HAP-1 (cell line): ENCODE data around the gene ABHD10.

ENCODE experiments used
- DNase-seq, 2 experiments: peaks; one replicate each; pipeline ENCODE4 v3.0.0-alpha.2; 2016 to 2020; ENCODE audit warnings: low spot score in 2 of 2
- H3K27me3 ChIP-seq: fragments of 250-450 bp; sonication (Bioruptor Pico); 2 replicates; pipeline ENCODE4 v1.5.1; 2020; ENCODE audit warnings: low read depth, mild to moderate bottlenecking, moderate library complexity
- H3K36me3 ChIP-seq: fragments of 250-450 bp; sonication (Bioruptor Pico); replicated peaks from 2 replicates; pipeline ENCODE4 v1.5.1; 2020; ENCODE audit warnings: mild to moderate bottlenecking
- H3K4me1 ChIP-seq: fragments of 250-450 bp; sonication (Bioruptor Pico); 2 replicates; pipeline ENCODE4 v1.5.1; 2020; ENCODE audit warnings: mild to moderate bottlenecking
- H3K4me3 ChIP-seq: fragments of 250-450 bp; sonication (Bioruptor Pico); 2 replicates; pipeline ENCODE4 v1.5.1; 2020; ENCODE audit warnings: mild to moderate bottlenecking, moderate library complexity
- H3K9me3 ChIP-seq: fragments of 250-450 bp; sonication (Bioruptor Pico); 2 replicates; pipeline ENCODE4 v1.5.1; 2020; ENCODE audit warnings: mild to moderate bottlenecking, moderate library complexity
- in situ Hi-C: fragments of 300-500 bp; cut with MboI; formaldehyde crosslinking; loops from 3 replicates; pipeline ENCODE4 v1.14.3; 2020; ENCODE audit warnings: low sequenced_read_pairs, inconsistent platforms, mixed read lengths

Gene ABHD10

DNA sequence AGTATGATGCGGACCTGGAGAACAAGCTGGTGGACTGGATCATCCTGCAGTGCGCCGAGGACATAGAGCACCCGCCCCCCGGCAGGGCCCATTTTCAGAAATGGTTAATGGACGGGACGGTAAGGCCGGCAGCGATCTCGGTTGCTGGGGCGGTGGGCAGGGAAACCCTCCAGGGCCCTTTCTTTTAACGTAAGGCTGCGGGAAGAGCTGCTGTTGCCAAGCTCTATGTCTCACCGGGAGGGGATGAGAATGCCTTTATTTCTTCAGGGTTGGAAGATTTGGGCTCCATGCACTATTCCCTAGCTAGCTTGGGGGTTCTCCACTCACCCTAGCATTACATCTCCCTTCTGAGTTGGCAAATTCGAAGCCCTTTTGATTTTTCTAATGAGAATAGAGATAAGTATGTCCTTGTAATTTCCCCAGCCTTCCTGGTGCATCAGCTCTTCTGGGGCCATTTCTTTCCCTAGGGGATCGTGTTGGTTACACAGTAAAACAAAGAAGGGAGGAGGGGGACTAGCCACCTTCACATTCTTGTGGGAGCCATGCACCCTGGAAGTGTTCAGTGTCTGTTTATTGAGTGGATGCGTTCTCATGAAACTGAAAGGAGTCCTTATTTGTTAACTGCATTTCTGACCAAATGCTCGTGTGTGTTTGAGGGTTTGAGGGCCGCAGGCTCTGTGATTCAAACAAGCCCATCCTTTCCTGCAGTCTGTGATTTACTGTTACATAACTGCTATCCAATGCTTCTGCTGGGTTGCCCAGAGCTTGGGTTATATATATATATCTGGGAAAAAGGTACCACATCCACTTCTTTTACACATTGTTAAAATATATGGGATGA, 20.9 kb downstream of the ABHD10 start:
- no peak for DNase-seq
- H3K36me3 ChIP-seq: no peaks in the 10 kb centered on the region
- no peaks in the 10 kb centered on the region for H3K9me3 ChIP-seq
- H3K27me3 ChIP-seq: no peaks in the 10 kb centered on the region
- peaks cover 6% of the 10 kb centered on the region for H3K4me1 ChIP-seq
- H3K4me3 ChIP-seq: no peak overlapping the region
- in situ Hi-C loops: no loop called here

DNA sequence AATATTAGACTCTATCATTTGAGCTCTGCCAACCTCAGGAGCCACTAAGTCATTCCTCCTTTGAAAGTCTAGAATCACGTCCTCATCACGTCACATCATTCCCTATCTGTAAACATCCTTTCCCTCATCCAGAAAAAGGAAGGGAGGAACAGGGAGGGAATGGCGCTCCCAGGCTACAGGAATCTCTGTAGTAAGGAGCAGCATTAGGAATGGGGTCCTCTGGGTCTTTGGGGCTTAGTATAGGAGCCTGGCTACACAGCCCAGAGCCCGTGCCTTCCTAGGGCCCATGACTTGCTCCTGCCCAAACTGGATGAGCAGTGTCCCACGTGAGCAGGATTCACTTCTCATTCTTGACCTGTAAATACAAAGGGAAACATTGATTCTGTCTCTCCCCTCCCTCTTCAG, 21.5 kb downstream of the ABHD10 start:
- H3K9me3 ChIP-seq: no peaks in the 10 kb centered on the region
- H3K36me3 ChIP-seq: no peaks in the 10 kb centered on the region
- H3K4me3 ChIP-seq: no peak overlapping the region
- H3K4me1 ChIP-seq: peaks cover 6% of the 10 kb centered on the region
- in situ Hi-C loops: no loop called here
- H3K27me3 ChIP-seq: no peaks in the 10 kb centered on the region
- DNase-seq: no peak

DNA sequence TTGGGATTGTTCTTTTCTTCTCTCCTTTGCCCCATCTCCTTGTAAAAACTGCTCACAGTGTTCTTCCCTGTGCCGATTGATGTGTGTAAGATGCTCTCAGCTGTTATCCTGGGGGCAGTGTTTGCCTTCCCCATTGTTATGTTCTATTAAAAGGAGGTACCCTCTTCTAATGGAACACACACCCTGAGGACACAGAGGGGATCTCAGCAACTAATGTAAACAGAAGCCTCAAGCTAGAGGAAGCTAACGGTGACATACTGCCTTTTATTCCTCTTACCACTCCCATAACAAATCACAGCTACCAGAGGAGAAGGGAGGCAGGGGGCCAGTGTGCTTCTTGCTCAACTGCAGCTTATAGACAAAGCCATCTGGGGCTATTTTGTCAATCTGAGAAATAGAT, 22.1 kb downstream of the ABHD10 start:
- no peaks in the 10 kb centered on the region for H3K9me3 ChIP-seq
- no peak overlapping the region for H3K4me3 ChIP-seq
- H3K4me1 ChIP-seq: peaks cover 6% of the 10 kb centered on the region
- H3K27me3 ChIP-seq: no peaks in the 10 kb centered on the region
- H3K36me3 ChIP-seq: no peaks in the 10 kb centered on the region
- in situ Hi-C loops: no loop called here
- no peak for DNase-seq

DNA sequence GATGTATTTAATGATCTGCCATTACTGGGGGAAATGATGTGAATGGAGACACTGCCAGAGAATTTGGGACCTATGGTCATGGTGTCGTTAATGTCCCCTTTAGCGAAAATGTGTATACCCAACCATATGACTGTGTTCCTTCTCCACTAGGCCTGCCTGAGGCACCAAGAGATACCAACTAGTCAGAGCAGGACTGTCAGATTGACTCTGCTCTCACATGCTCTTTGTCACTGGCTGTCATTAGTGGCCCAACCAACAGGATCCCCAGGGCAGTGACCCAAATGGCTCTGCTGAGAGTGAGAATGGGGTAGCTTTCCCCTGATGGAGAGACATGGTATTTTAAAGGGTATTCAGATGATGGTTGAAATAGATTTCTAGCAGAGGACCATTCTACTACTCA, 22.7 kb downstream of the ABHD10 start:
- H3K4me1 ChIP-seq: peaks cover 6% of the 10 kb centered on the region
- H3K27me3 ChIP-seq: no peaks in the 10 kb centered on the region
- DNase-seq: no peak
- in situ Hi-C loops: no loop called here
- no peaks in the 10 kb centered on the region for H3K9me3 ChIP-seq
- no peaks in the 10 kb centered on the region for H3K36me3 ChIP-seq
- no peak overlapping the region for H3K4me3 ChIP-seq

DNA sequence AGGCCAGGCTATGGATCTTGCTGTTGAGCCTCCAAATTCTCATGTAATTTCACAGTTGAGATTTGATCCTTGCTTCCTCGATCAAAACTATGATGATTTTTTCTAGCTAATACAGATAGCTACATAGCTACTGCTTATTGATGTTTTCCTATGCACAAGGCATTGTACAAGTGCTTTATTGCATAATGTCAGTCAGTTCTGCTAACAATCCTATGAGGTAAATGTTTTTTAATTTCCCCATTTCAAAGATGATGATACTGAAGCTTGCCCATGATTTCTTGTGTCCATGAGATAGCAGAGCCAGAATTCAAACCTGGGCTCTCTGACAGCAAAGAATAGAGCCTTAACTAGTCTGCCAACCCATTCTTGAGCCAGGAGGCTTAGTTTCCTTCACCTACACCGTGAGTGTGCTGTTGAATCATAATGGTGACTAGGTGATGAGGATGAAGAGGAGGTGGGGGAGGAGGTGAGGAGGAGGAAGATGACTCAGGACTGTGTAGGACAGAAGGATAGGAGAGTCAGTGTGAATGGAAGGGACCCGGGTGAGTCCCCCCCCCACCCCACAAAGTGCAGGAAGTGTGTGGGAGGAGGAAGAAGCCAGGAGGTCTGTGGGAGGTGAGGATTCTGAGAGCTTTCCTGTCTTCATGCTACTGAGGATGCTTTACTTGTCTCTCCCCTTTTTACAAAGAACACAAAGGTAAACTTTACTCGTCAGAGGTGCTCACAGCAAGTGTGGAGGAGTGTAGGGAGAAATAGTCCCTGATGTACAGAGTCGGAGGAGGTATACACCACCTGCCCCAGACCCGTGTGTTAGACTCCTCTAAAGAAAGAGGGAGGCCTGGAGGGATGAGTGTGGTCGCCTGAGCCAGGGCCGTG, 23.5 kb downstream of the ABHD10 start:
- Histone ChIP-seq H3K27me3 (no peaks in the 10 kb centered on the region), H3K9me3 (no peaks in the 10 kb centered on the region)
- no peak for DNase-seq

DNA sequence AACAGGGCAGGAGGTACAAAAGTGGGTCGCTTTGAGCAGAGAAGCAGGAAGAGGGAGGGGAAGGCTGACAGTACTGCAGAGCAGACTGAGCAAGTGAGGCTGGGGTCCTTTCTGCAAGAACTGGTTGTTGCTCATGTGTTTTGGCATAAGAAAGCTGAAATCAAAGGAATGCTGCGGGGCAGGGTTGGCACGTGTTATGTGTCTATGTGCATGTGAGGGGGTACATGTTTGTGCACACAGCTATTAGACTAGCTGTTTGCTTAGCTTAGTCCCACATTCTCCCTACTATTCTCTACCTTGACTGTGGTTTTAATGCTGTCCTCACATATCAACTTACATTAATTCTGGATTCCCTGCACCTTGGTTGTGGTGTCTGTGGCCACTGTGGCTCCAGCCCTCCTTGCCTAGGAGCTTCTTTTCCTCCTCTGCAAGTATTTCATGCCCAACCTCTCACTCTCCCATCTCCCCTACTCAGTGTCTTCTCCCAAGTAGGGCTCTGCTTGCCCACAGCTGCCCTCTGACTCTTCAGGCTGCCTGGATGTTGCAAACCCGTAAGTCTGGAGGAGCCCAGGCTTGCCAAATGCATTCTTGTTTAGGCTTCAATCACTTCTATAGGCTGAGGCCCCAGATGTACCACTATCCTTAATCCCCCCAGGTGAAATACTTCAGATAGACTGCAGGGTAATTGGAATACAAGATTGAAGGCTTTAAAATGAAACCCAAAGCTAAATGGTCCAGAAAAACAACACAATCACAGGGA, 24.7 kb downstream of the ABHD10 start:
- Histone ChIP-seq H3K9me3 (no peaks in the 10 kb centered on the region), H3K36me3 (no peaks in the 10 kb centered on the region), H3K4me3 (no peak overlapping the region), H3K27me3 (no peaks in the 10 kb centered on the region), H3K4me1 (peaks cover 6% of the 10 kb centered on the region)
- in situ Hi-C loops: no loop called here
- DNase-seq: no peak

More for the DNA sequence above, 23.5 kb downstream of the ABHD10 start:
- no peaks in the 10 kb centered on the region for H3K36me3 ChIP-seq
- H3K4me1 ChIP-seq: peaks cover 6% of the 10 kb centered on the region
- H3K4me3 ChIP-seq: no peak overlapping the region
- in situ Hi-C loops: no loop called here

DNA sequence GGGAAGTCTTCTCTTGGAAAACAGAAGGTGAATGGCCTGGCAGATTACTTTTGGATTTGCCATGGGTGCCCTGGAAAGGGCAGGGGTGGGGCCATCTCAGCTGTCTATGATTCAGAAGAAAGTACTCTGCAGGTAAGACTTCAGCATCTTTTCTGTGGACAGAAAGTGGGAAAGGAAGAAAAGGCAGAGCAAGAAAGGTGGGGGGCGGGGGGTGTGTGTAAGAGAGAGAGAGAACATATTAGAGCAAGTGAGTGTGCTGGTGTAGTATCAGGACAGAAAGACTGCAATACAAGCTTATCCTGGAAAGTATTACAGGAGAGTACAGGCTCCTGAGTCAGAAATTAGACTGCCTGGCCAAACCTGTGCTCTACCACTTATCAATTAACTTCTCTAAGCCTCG, 25.4 kb downstream of the ABHD10 start:
- Histone ChIP-seq H3K4me3 (no peak overlapping the region), H3K4me1 (no peaks in the 10 kb centered on the region), H3K27me3 (no peaks in the 10 kb centered on the region), H3K9me3 (no peaks in the 10 kb centered on the region), H3K36me3 (no peaks in the 10 kb centered on the region)
- no peak for DNase-seq
- in situ Hi-C loops: no loop called here

DNA sequence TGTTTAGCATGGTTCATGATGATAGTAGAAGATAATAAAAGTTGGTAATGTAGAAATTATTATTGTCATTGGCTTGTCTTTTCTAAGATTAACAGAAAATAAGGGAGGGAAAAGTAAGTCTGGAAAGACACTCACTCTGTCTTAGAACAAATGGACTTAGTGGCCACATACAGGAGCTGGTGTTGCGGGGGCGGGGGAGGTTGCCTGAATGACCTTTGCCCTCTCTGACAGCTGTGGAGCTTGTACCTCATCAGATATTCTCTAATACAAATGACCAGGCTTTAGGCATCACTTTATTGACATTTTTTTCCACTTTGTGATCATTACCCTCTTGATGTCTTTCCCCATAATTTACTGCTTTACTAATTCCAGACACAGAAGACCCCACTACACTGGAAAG, 25.8 kb downstream of the ABHD10 start:
- Histone ChIP-seq H3K4me1 (no peaks in the 10 kb centered on the region), H3K4me3 (no peak overlapping the region), H3K36me3 (no peaks in the 10 kb centered on the region), H3K27me3 (no peaks in the 10 kb centered on the region), H3K9me3 (no peaks in the 10 kb centered on the region)
- in situ Hi-C loops: no loop called here
- no peak for DNase-seq

DNA sequence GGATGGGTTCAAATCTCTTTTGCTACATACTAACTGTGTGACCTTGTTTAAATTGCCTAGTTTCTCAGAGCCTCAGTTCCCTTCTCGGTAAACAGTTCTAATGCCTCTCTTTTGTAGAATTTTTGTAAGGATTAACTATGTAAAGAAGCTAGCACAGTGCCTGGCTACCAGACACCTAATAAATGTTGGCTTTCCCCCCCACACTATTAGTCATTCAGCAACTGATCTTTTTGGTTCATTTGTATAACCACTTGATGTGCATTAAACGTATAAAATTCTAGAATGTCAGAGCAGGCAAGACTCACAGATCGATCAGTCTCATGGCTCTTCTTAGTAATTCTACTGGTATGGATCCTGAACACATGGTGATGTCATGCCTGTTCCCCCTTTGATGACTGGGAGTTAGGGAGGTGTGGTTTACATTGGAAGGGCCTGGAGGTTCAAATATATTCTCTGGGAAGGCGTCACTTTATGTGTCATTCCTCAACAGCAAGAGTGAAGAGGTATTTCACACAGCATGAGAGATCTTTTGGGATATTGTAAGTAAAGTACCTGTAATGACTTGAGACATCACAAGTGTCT, 26.4 kb downstream of the ABHD10 start:
- in situ Hi-C loops: no loop called here
- DNase-seq: no peak

DNA sequence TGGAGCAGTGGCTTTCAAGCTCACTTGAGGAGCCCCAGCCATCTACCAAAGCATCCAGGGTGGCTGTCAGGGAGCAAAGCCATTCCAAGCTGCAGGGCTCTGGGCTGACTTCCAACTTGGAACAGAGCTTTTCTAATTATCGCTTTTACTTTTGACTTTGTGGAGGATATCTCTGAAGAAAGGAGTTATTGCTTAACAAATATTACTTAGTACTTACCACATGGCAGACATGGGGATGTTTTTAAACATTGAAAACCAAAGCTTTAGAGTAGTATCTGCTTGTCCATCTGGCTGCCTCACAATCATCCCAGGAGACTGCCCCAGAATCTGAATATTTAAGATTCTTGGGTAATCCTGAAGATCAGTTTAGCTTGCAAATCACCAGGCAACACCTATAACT, 28.8 kb downstream of the ABHD10 start:
- Histone ChIP-seq H3K27me3 (no peaks in the 10 kb centered on the region), H3K36me3 (no peaks in the 10 kb centered on the region), H3K4me3 (no peak overlapping the region), H3K9me3 (no peaks in the 10 kb centered on the region), H3K4me1 (no peaks in the 10 kb centered on the region)
- in situ Hi-C loops: no loop called here
- no peak for DNase-seq

More for the DNA sequence above, 26.4 kb downstream of the ABHD10 start:
- Histone ChIP-seq H3K36me3 (no peaks in the 10 kb centered on the region), H3K27me3 (no peaks in the 10 kb centered on the region), H3K4me3 (no peak overlapping the region), H3K4me1 (no peaks in the 10 kb centered on the region), H3K9me3 (no peaks in the 10 kb centered on the region)

DNA sequence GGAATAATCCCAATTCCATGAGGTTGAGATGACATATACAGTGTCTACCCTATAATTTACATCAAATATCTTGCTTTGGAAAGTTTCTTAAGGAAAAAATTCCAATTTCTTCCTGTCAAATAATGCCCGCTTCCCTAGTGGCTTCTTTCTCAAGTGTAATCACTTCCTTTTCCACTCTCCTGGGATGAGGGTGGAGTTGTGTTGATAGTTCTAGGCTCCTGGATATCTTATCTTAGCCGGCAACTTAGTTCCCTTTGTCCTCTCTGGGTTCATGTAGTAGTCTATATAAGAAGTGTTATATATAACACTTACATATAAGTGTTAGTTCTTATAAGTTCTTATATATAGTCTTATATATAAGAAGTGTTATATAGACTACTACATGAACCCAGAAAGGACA, 30.8 kb downstream of the ABHD10 start:
- in situ Hi-C loops: no loop called here
- Histone ChIP-seq H3K4me1 (no peaks in the 10 kb centered on the region), H3K4me3 (no peak overlapping the region), H3K27me3 (no peaks in the 10 kb centered on the region), H3K9me3 (no peaks in the 10 kb centered on the region), H3K36me3 (no peaks in the 10 kb centered on the region)
- DNase-seq: no peak

DNA sequence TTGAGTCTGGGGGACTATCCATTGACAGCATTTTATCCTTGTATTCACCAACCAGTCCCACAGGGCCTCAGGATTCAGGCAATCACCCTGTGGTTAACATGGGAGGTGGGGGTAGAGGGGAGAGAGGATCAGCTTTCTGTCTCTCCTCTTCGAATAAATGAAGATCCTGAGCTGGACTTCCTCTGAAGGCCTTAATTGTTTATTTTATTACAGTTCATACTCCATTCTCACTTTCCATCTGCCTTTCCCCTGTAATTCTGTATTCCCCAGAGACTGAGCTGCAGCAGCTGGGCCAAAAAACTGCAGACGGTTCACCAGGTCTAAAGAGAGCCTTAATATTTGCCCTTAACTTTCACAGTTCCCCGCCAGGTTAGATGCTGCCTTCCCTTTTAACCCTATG, 31.8 kb downstream of the ABHD10 start:
- no peak overlapping the region for H3K4me3 ChIP-seq
- H3K4me1 ChIP-seq: no peaks in the 10 kb centered on the region
- no peaks in the 10 kb centered on the region for H3K36me3 ChIP-seq
- H3K9me3 ChIP-seq: no peaks in the 10 kb centered on the region
- in situ Hi-C loops: no loop called here
- H3K27me3 ChIP-seq: no peaks in the 10 kb centered on the region
- no peak for DNase-seq

DNA sequence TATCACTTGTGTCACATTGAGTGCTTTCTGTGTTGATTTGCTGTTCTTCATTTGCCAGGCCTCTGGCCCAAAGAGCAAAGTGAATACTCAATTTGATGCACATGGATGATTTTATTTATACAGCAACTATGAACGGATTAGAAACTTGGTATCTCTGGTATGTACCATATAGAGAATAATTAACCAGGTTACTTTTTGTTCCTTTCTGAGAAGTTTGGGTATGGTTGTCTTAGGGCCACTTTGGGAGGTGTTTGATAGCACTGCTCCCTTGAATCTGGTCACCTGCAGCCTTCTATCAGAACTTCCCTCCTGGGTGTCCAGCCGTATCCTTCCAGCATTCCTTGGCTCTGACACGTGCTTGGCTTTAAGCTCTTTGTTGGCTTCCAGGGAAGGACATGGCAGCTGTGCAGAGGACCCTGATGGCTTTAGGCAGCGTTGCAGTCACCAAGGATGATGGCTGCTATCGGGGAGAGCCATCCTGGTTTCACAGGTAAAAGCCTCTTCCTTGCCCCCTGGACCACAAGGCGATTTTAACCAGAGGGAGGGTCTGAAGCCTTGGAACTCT, 32.6 kb downstream of the ABHD10 start:
- Histone ChIP-seq H3K27me3 (no peaks in the 10 kb centered on the region), H3K9me3 (no peaks in the 10 kb centered on the region), H3K4me1 (no peaks in the 10 kb centered on the region), H3K36me3 (no peaks in the 10 kb centered on the region), H3K4me3 (no peak overlapping the region)
- in situ Hi-C loops: no loop called here
- no peak for DNase-seq
